Adipocyte (in vitro differentiated cells): ENCODE data around the gene FMN2.

Source experiments
- DNase-seq: peaks from one replicate; pipeline ENCODE4 v3.0.0-alpha.2; 2015; ENCODE audit warnings: low read depth
- H3K27me3 ChIP-seq: replicated peaks from 2 replicates; pipeline ENCODE4 v1.7.0; 2013; ENCODE audit warnings: mild to moderate bottlenecking, low read length, moderate library complexity; ENCODE audit not compliant: control insufficient read depth, insufficient read depth
- H3K36me3 ChIP-seq: 2 replicates; pipeline ENCODE4 v1.7.0; 2013; ENCODE audit warnings: low read length, mild to moderate bottlenecking, moderate library complexity; ENCODE audit not compliant: control insufficient read depth, insufficient read depth, severe bottlenecking
- H3K4me1 ChIP-seq: 2 replicates; pipeline ENCODE4 v1.7.0; 2013; ENCODE audit warnings: mild to moderate bottlenecking, low read length, moderate library complexity; ENCODE audit not compliant: control insufficient read depth, insufficient read depth
- H3K4me3 ChIP-seq: 2 replicates; pipeline ENCODE4 v1.7.0; 2013; ENCODE audit warnings: mild to moderate bottlenecking, low read length, moderate library complexity
- H3K9ac ChIP-seq: 2 replicates; pipeline ENCODE4 v1.7.0; 2013; ENCODE audit warnings: mild to moderate bottlenecking, low read length, moderate library complexity
- H3K9me3 ChIP-seq: 2 replicates; pipeline ENCODE4 v1.7.0; 2013; ENCODE audit warnings: mild to moderate bottlenecking, low read length, moderate library complexity; ENCODE audit not compliant: control insufficient read depth

The FMN2 gene

DNA sequence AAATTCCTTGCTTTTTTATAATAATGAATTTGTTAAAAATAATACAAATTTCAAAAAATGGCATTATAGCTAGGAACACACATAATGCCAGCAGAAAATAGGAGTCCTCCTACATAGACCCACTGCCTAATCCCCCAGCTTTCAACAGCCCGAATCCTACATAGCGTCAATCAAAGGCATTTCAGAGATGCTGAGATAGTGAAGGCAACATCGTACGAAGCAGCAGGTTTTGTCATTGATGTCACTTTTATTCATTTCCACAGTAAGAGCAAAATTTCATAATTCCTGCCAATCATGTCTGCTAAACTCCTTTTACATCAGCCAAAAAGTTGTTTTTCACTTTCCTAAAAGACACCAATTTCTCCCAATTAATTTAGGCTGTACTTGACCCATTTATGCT, 426.2 kb downstream of the FMN2 start:
- DNase-seq: no peak
- Histone ChIP-seq H3K36me3 (no peaks in the 10 kb centered on the region), H3K9ac (no peak overlapping the region), H3K4me3 (no peak overlapping the region), H3K9me3 (no peaks in the 10 kb centered on the region), H3K27me3 (no peaks in the 10 kb centered on the region), H3K4me1 (peaks cover 8% of the 10 kb centered on the region)

DNA sequence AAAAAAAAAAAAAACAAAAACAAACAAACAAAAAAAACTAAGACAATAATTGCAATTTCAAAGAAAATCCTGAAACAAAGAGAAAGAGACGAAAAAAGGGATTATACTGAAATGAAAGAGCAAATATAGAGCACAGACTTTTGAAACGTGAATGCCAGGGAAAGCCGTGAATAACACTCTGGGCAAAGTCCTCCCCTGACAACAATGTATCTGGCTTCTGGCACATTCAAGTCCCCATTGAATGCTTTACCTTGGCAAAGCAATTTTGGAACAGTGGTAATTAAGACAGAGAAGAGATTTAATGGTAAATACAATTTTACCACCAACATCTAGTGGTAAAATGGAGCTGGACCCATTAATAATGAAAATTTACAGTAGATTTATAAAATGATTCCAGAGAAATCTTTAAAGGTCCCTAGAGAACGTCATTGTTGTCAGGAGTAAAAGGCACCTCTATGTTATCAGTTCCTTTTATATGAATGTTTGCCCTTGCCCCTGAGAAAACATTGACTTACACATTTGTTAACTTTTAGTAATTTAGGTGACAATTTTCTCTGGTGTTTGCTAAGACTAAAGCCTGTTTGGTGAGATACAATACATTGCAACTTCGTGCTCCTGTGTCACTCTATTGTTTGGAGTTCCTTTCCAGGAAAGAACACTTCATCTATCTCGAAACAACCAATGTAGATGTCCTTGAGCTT, 430.6 kb downstream of the FMN2 start:
- H3K36me3 ChIP-seq: no peaks in the 10 kb centered on the region

DNA sequence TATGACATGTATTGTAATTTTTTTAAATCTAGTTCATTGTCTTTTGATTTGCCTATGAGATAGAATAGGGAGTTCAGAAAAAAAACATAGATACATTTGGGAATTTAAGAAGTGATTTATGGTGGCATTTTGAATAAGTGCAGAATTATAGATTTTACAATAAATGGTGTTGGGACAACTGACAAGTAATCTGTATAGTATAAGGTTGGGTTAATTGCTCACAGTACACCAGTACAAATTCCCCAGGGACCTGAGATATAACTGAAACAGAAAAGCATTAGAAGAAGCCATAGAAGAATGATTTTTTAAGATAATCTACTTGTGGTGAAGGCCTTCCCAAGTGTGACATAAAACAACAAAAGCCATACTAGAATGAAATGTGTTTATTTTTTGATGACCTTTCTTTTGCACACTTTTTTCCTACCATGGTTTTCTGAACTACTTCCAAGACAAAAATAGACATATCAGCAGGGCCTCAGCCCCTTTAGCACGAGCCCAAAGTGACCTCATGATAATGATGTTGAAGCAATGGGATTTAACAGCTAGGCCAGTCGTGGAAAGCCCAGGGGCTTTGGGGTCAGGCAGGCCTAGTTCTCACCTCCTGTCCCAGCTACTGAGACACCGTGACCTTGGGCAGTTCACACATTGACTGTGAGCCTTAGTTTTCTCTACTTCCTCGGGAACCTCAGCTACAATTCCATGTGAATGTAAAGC, 432.8 kb downstream of the FMN2 start:
- peaks cover 11% of the 10 kb centered on the region for H3K4me1 ChIP-seq
- no peaks in the 10 kb centered on the region for H3K27me3 ChIP-seq

More for the DNA sequence above, 430.6 kb downstream of the FMN2 start:
- Histone ChIP-seq H3K27me3 (no peaks in the 10 kb centered on the region), H3K9ac (no peak overlapping the region), H3K9me3 (no peaks in the 10 kb centered on the region), H3K4me1 (peaks cover 11% of the 10 kb centered on the region), H3K4me3 (no peak overlapping the region)
- DNase-seq: no peak

More for the DNA sequence above, 432.8 kb downstream of the FMN2 start:
- no peak for DNase-seq
- Histone ChIP-seq H3K36me3 (no peaks in the 10 kb centered on the region), H3K9me3 (no peaks in the 10 kb centered on the region), H3K4me3 (no peak overlapping the region), H3K9ac (no peak overlapping the region)
